GM12878 (cell line): ENCODE results near the gene PKP4.

ENCODE experiments used
- BMI1 ChIP-seq: fragments of 450-650 bp; IDR thresholded peaks from 2 replicates; pipeline ENCODE4 v1.6.1; 2016; ENCODE audit warnings: mild to moderate bottlenecking, moderate library complexity, borderline replicate concordance
- CTCF ChIP-seq, 3 experiments: IDR thresholded peaks in 2 of 3; conservative IDR thresholded peaks in 1 of 3; 2 replicates each; pipeline ENCODE4 v1.5.1; 2011; ENCODE audit warnings: low read depth in 3 of 3, low read length in 3 of 3, mild to moderate bottlenecking in 3 of 3, control low read depth in 2 of 3, moderate library complexity in 2 of 3, inconsistent platforms in 1 of 3, mixed read lengths in 1 of 3; ENCODE audit not compliant: control insufficient read depth in 2 of 3, insufficient read depth in 1 of 3; ENCODE audit errors: extremely low read depth in 1 of 3
- E2F4 ChIP-seq: IDR thresholded peaks from 2 replicates; pipeline ENCODE4 v1.6.1; 2012; ENCODE audit warnings: low read depth, low read length, improper control_type of control experiment
- E2F8 ChIP-seq: fragments of 450-650 bp; IDR thresholded peaks from 2 replicates; pipeline ENCODE4 v1.6.1; 2018; ENCODE audit warnings: mild to moderate bottlenecking, low read depth, moderate library complexity; ENCODE audit not compliant: partially characterized antibody
- NFYB ChIP-seq: IDR thresholded peaks from 2 replicates; pipeline ENCODE4 v1.6.1; 2011; ENCODE audit warnings: low read depth, mild to moderate bottlenecking, low read length, improper control_type of control experiment, moderate library complexity; ENCODE audit not compliant: insufficient read depth
- POLR2A ChIP-seq: IDR thresholded peaks from 2 replicates; pipeline ENCODE4 v1.6.1; 2011; ENCODE audit warnings: low read depth, mild to moderate bottlenecking, low read length
- POU2F2 ChIP-seq: IDR thresholded peaks from 3 replicates; pipeline ENCODE4 v1.6.1; 2011; ENCODE audit warnings: low read depth, mild to moderate bottlenecking, low read length, borderline replicate concordance
- TAF1 ChIP-seq: IDR thresholded peaks from 2 replicates; pipeline ENCODE4 v1.6.1; 2011; ENCODE audit warnings: mild to moderate bottlenecking, low read depth, low read length, borderline replicate concordance
- YY1 ChIP-seq: IDR thresholded peaks from 2 replicates; pipeline ENCODE4 v1.6.1; 2011; ENCODE audit warnings: low read depth, mild to moderate bottlenecking, low read length
- ZBTB4 ChIP-seq: fragments of 450-650 bp; formaldehyde crosslinking; IDR thresholded peaks from 2 replicates; pipeline ENCODE4 v1.4.0; 2022; ENCODE audit warnings: mild to moderate bottlenecking, moderate library complexity

GRCh38 chr2:158599609-158600008, 142.9 kb downstream of the PKP4 start:
- TF ChIP-seq E2F4: no peak
- no peak for TF ChIP-seq CTCF (IDR thresholded peaks at IDR 0.05 in 2 of 3, conservative IDR thresholded peaks at IDR 0.05 in 1 of 3; ENCODE audit: control insufficient read depth in 2 of 3, extremely low read depth in 1 of 3, insufficient read depth in 1 of 3, low read depth in 3 of 3, low read length in 3 of 3)
- no peak for TF ChIP-seq TAF1
- TF ChIP-seq POU2F2: no peak
- no peak for TF ChIP-seq POLR2A
- no peak for TF ChIP-seq NFYB
- TF ChIP-seq E2F8: no peak
- no peak for TF ChIP-seq BMI1
- no peak for TF ChIP-seq YY1
- no peak for TF ChIP-seq ZBTB4 (CRISPR knock-in tag)
